ENCODE measurements around the gene CTNNA2. TPM values are rescaled to one million over a fixed set of nuclear protein-coding genes. Genes with fewer than 3 reads are reported as not detected.

CTNNA2 gene
- total RNA-seq, 4 donors from 2014 or later, result not detected

DNA sequence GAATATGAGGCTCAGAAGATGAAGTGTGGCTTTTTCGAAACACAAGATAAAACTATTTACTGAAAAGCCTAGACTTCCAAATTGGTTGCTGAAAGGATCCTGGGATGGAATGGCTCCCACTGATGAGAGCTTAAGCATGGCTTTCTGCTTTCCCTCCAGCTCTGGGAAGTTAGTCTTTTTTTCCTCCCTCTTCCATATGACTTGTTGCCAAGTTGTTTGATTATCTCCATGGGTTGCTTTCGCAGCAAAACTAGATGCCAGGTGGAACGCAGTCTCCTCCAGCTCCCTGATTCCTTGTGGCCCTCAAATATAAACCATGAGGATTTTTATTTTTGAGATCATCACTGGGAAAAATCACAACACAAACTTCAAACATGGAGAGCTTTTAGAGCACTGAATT lies 515.2 kb downstream of the CTNNA2 start:
- no peak for TF ChIP-seq CTCF (IDR thresholded peaks at IDR 0.05; ENCODE audit: low read depth)

- TF ChIP-seq CTCF (IDR thresholded peaks at IDR 0.05; ENCODE audit: low read depth), result no peak
These were observed 515.7 kb downstream of the CTNNA2 start for GRCh38 chr2:80028584-80028983.

DNA sequence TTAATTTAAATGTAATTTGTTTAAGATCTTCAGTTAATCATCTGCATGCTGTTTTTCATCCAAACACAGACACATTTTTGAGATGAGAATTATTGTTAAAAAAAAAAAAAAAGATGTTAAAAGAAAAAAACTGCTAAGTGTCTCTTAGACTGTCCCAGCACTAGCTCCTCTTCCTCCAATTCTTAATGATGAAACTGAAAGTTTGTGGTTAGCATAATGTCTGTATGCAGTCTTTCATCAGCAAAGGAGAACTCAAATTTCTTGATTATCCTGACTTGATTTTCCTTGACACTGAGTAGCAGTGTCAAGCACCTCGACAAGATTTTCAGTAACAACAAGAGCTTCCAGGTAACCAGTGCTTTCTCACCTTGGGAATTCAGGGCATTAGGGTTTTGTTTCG lies 517.3 kb downstream of the CTNNA2 start:
- TF ChIP-seq CTCF (IDR thresholded peaks at IDR 0.05; ENCODE audit: low read depth), result no peak

GRCh38 chr2:80035749-80036285 lies 523.0 kb downstream of the CTNNA2 start:
- TF ChIP-seq CTCF (IDR thresholded peaks at IDR 0.05; ENCODE audit: low read depth), result no peak

DNA sequence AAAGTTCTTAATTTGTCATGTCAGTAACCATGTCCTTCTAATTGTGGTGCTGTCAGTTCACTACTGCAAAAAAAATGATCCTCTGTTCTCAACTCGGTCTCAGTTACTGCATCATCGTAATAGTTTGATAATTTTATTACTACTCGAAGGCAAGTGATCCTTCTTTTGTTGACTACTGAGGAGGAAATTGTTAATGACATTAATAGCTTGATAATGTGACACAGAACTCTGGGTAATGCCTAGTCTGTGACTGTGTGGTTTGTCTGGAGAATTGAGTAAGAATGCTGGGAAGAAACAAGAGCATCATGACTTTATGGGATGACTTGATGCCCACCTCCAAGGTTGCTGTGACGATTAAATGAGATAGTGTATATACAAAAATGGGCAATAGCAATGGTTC lies 524.5 kb downstream of the CTNNA2 start:
- TF ChIP-seq CTCF (IDR thresholded peaks at IDR 0.05; ENCODE audit: low read depth), result no peak

DNA sequence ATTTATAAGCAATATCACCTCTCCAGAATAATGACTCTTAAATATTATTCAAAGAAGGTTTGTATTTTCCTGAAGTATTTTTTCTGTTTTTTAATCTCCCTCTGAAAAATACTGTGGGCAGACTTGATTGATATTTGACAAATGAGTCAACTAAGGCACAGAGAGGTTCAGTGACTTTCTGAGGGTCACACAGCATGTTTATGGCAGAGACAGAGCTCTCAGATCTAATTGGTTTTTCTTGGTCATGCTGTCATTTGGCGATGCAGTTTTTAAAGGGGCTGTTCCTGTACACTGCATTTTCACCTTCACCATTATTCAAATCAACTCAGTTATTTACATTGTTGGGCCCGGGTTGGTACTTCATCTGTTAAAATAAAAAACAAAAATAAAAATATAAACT lies 527.4 kb downstream of the CTNNA2 start:
- no peak for TF ChIP-seq CTCF (IDR thresholded peaks at IDR 0.05; ENCODE audit: low read depth)

GRCh38 chr2:80042635-80043034 lies 529.8 kb downstream of the CTNNA2 start:
- no peak for TF ChIP-seq CTCF (IDR thresholded peaks at IDR 0.05; ENCODE audit: low read depth)

Data from subcutaneous adipose tissue (tissue), 4 donors.